SK-N-SH (cell line): Measurements from ENCODE around the gene IL17RE. TPM values are rescaled to one million over a fixed set of nuclear protein-coding genes. Genes with fewer than 3 reads are reported as not detected.

ENCODE experiments used
- CTCF ChIA-PET: fragments of 300-600, 350-600 bp; formaldehyde crosslinking; extraction: SDS; loops from one replicate; lab custom pipeline; 2021; lab: Yijun Ruan, JAX
- POLR2A ChIA-PET: fragments of 350-600 bp; sonication (Branson Sonifier 250); formaldehyde crosslinking; extraction: SDS; loops from one replicate; lab custom pipeline; 2020; ENCODE audit warnings: antibody characterized with exemption, inconsistent platforms; lab: Yijun Ruan, JAX
- DNase-seq: peaks from one replicate; pipeline ENCODE4 v3.0.0; 2012
- H2AFZ ChIP-seq: fragments of 200-600 bp; sonication (generic); 2 replicates; pipeline ENCODE4 v1.8.1; 2016; ENCODE audit warnings: antibody characterized with exemption, mild to moderate bottlenecking, low read depth
- H3F3A ChIP-seq: fragments of 200-600 bp; sonication (generic); replicated peaks from 2 replicates; pipeline ENCODE3; 2016; ENCODE audit warnings: antibody characterized with exemption, mild to moderate bottlenecking; ENCODE audit not compliant: insufficient read depth
- H3K27ac ChIP-seq, 2 experiments: fragments of 200-500 bp in 1 of 2; fragments of 200-600 bp in 1 of 2; sonication (Bioruptor generic) in 1 of 2; sonication (generic), shearing (Covaris generic) in 1 of 2; 2 replicates each; pipeline versions ENCODE4 v1.5.1 to v1.6.1; 2014 to 2016; ENCODE audit warnings: low read depth in 2 of 2, inconsistent platforms in 1 of 2, low read length in 1 of 2, mild to moderate bottlenecking in 1 of 2, mixed read lengths in 1 of 2
- H3K27me3 ChIP-seq: fragments of 200-600 bp; sonication (generic), shearing (Covaris generic); 2 replicates; pipeline ENCODE4 v1.6.1; 2016; ENCODE audit warnings: mixed run types; ENCODE audit not compliant: insufficient read depth
- H3K36me3 ChIP-seq, 2 experiments: fragments of 200-500 bp in 1 of 2; fragments of 200-600 bp in 1 of 2; sonication (Bioruptor generic) in 1 of 2; sonication (generic) in 1 of 2; replicated peaks in 1 of 2; 2 replicates each; pipeline versions ENCODE3 to v1.5.1; 2014 to 2016; ENCODE audit warnings: low read length in 1 of 2, mild to moderate bottlenecking in 1 of 2; ENCODE audit not compliant: insufficient read depth in 2 of 2, control insufficient read depth in 1 of 2
- H3K4me1 ChIP-seq, 2 experiments: fragments of 200-500 bp in 1 of 2; fragments of 200-600 bp in 1 of 2; sonication (Bioruptor generic) in 1 of 2; sonication (generic), shearing (Covaris generic) in 1 of 2; 2 replicates each; pipeline versions ENCODE4 v1.5.1 to v1.6.1; 2014 to 2016; ENCODE audit warnings: low read depth in 1 of 2, low read length in 1 of 2, mixed run types in 1 of 2; ENCODE audit not compliant: insufficient read depth in 2 of 2, control insufficient read depth in 1 of 2
- H3K4me2 ChIP-seq: fragments of 200-600 bp; sonication (generic), shearing (Covaris generic); 2 replicates; pipeline ENCODE4 v1.6.1; 2017; ENCODE audit warnings: mixed run types
- H3K4me3 ChIP-seq, 2 experiments: fragments of 200-500 bp in 1 of 2; fragments of 200-600 bp in 1 of 2; sonication (Bioruptor generic) in 1 of 2; sonication (generic), shearing (Covaris generic) in 1 of 2; 2 replicates each; pipeline versions ENCODE4 v1.5.1 to v1.8.1; 2014 to 2016; ENCODE audit warnings: low read depth in 2 of 2, inconsistent platforms in 1 of 2, low read length in 1 of 2, mild to moderate bottlenecking in 1 of 2, mixed read lengths in 1 of 2, moderate library complexity in 1 of 2
- H3K79me2 ChIP-seq: fragments of 200-600 bp; sonication (generic); 2 replicates; pipeline ENCODE4 v1.8.1; 2017; ENCODE audit warnings: mild to moderate bottlenecking; ENCODE audit not compliant: insufficient read depth
- H3K9ac ChIP-seq: fragments of 200-600 bp; sonication (generic); 2 replicates; pipeline ENCODE4 v1.6.1; 2017; ENCODE audit warnings: mixed run types
- H3K9me2 ChIP-seq: fragments of 200-600 bp; sonication (generic); 2 replicates; pipeline ENCODE4 v1.6.1; 2017; ENCODE audit warnings: mixed run types
- H3K9me3 ChIP-seq: fragments of 200-600 bp; sonication (generic); 2 replicates; pipeline ENCODE4 v1.6.1; 2017; ENCODE audit warnings: mixed run types, mild to moderate bottlenecking, moderate library complexity
- H4K20me1 ChIP-seq: fragments of 200-600 bp; sonication (generic); 2 replicates; pipeline ENCODE4 v1.6.1; 2017; ENCODE audit warnings: mild to moderate bottlenecking, mixed run types; ENCODE audit not compliant: insufficient read depth
- CHD2 ChIP-seq: fragments of 150-350 bp; IDR thresholded peaks from 2 replicates; pipeline ENCODE4 v1.6.1; 2018; ENCODE audit warnings: low read length; ENCODE audit not compliant: partially characterized antibody
- CTCF ChIP-seq: fragments of 200-600 bp; sonication (generic); IDR thresholded peaks from 2 replicates; pipeline ENCODE4 v1.6.1; 2017; ENCODE audit warnings: antibody characterized with exemption, mild to moderate bottlenecking, moderate library complexity
- ELF1 ChIP-seq: IDR thresholded peaks from 2 replicates; pipeline ENCODE4 v1.4.0; 2012
- FOXJ3 ChIP-seq: sonication (generic); formaldehyde crosslinking; IDR thresholded peaks from 2 replicates; pipeline ENCODE4 v1.5.1; 2020; ENCODE audit warnings: mild to moderate bottlenecking, missing genetic modification reagents
- FOXM1 ChIP-seq: IDR thresholded peaks from 2 replicates; pipeline ENCODE4 v1.4.0; 2012; ENCODE audit warnings: low read depth, mild to moderate bottlenecking
- GABPA ChIP-seq: IDR thresholded peaks from 2 replicates; pipeline ENCODE4 v1.4.0; 2012; ENCODE audit warnings: low read depth, mild to moderate bottlenecking
- JUND ChIP-seq: IDR thresholded peaks from 2 replicates; pipeline ENCODE4 v1.4.0; 2012
- MAX ChIP-seq: IDR thresholded peaks from 2 replicates; pipeline ENCODE4 v1.4.0; 2012; ENCODE audit warnings: low read depth
- MEF2A ChIP-seq: IDR thresholded peaks from 2 replicates; pipeline ENCODE4 v1.4.0; 2012; ENCODE audit warnings: low read depth, borderline replicate concordance
- MXI1 ChIP-seq: IDR thresholded peaks from 2 replicates; pipeline ENCODE4 v1.6.1; 2012; ENCODE audit warnings: mild to moderate bottlenecking, low read depth, low read length, improper control_type of control experiment
- NFIC ChIP-seq: IDR thresholded peaks from 2 replicates; pipeline ENCODE4 v1.4.0; 2012; ENCODE audit warnings: borderline replicate concordance
- NRF1 ChIP-seq: IDR thresholded peaks from 2 replicates; pipeline ENCODE4 v1.6.1; 2012; ENCODE audit warnings: low read depth, mild to moderate bottlenecking, low read length
- POLR2AphosphoS5 ChIP-seq: IDR thresholded peaks from 2 replicates; pipeline ENCODE4 v1.6.1; 2012; ENCODE audit warnings: low read depth, low read length
- RCOR1 ChIP-seq: fragments of 150-350 bp; IDR thresholded peaks from 2 replicates; pipeline ENCODE4 v1.6.1; 2017; ENCODE audit warnings: antibody characterized with exemption, low read length
- RFX5 ChIP-seq: IDR thresholded peaks from 2 replicates; pipeline ENCODE4 v1.6.1; 2012; ENCODE audit warnings: mild to moderate bottlenecking, improper control_type of control experiment, low read length
- RXRA ChIP-seq: IDR thresholded peaks from 2 replicates; pipeline ENCODE4 v1.4.0; 2012; ENCODE audit warnings: low read depth, mild to moderate bottlenecking, borderline replicate concordance
- TAF1 ChIP-seq: IDR thresholded peaks from 2 replicates; pipeline ENCODE4 v1.6.1; 2012; ENCODE audit warnings: low read depth, mild to moderate bottlenecking, low read length, moderate library complexity, borderline replicate concordance
- TCF12 ChIP-seq: IDR thresholded peaks from 2 replicates; pipeline ENCODE4 v1.4.0; 2012
- TEAD4 ChIP-seq: IDR thresholded peaks from 2 replicates; pipeline ENCODE4 v1.4.0; 2012; ENCODE audit warnings: mild to moderate bottlenecking, borderline replicate concordance; ENCODE audit not compliant: insufficient read depth
- YY1 ChIP-seq: IDR thresholded peaks from 2 replicates; pipeline ENCODE4 v1.4.0; 2012; ENCODE audit warnings: low read depth, mild to moderate bottlenecking
- WGBS: methylation state at CpG from one replicate; pipeline ENCODE4 v1.1.6; 2017; ENCODE audit warnings: low lambda C conversion rate; 5-methylcytosine and 5-hydroxymethylcytosine counted together
- polyA plus RNA-seq, 3 experiments: library from polyadenylated mRNA; depleted of rRNA; stranded (reverse); fragments of >200 nt; gene quantifications; 2 replicates each; pipeline ENCODE4 v1.2.3, GENCODE V29; 2012

The IL17RE gene
- polyA plus RNA-seq, 1 of the 3 experiments (the other 2 are of a cell fraction), result 0.95 TPM

GRCh38 chr3:9878700-9879099 is 23.9 kb upstream of the IL17RE start:
- TF ChIP-seq GABPA, result no peak
- ChIA-PET CTCF (interaction anchor here (1.7 kb wide), 1 partner anchor 54 kb away, joined by 7 read pairs; the partner anchor contains the start of gene CRELD1), POLR2A (no interaction called here)
- Histone ChIP-seq H3K4me1 (peaks cover 0 to 2% of the 10 kb centered on the region in 2 experiments; a peak in 1 of 4 replicates), H3K9me2 (no peaks in the 10 kb centered on the region), H3F3A (peaks cover 7% of the 10 kb centered on the region), H3K9me3 (no peaks in the 10 kb centered on the region), H3K79me2 (no peaks in the 10 kb centered on the region), H3K27me3 (no peaks in the 10 kb centered on the region), H3K4me2 (no peak overlapping the region), H2AFZ (no peak overlapping the region), H4K20me1 (no peaks in the 10 kb centered on the region), H3K27ac (no peak overlapping the region), H3K36me3 (no peaks in the 10 kb centered on the region), H3K9ac (no peak overlapping the region), H3K4me3 (no peak overlapping the region)
- WGBS, result 50% methylated on average over 2 of the region's 5 CpGs
- DNase-seq, result no peak

GRCh38 chr3:9879830-9880549 is 22.7 kb upstream of the IL17RE start, which contains the start of gene CIDEC:
Gene CIDEC (minus strand): TSS chr3:9880253. CDS start chr3:9878486, 1,767 bp downstream.
- peaks cover 2 to 11% of the 10 kb centered on the region in 2 experiments; a peak in 1 of 4 replicates for H3K4me1 ChIP-seq
- TF ChIP-seq ELF1 (no peak), RXRA (no peak), TAF1 (no peak), MEF2A (no peak), GABPA (no peak), RCOR1 (no peak), TCF12 (no peak)
- no peaks in the 10 kb centered on the region for H3K9me2 ChIP-seq
- no peak for DNase-seq
- no peak within 1 kb of the TSS for H3K9ac ChIP-seq
- WGBS, result 88% methylated on average over 7 of the region's 7 CpGs
- CTCF ChIA-PET, result interaction anchor here (1.7 kb wide), 1 partner anchor 53 kb away, joined by 7 read pairs; the partner anchor contains the start of gene CRELD1
- POLR2A ChIA-PET, result no interaction called here
- no peak within 1 kb of the TSS for H3K4me3 ChIP-seq
- H2AFZ ChIP-seq, result no peak within 1 kb of the TSS
- H3K4me2 ChIP-seq, result no peak within 1 kb of the TSS
- no peaks in the 10 kb centered on the region for H3K79me2 ChIP-seq
- no peaks in the 10 kb centered on the region for H3K36me3 ChIP-seq
- H3K9me3 ChIP-seq, result no peaks in the 10 kb centered on the region
- H4K20me1 ChIP-seq, result no peaks in the 10 kb centered on the region
- peaks cover 17% of the 10 kb centered on the region for H3F3A ChIP-seq
- H3K27me3 ChIP-seq, result no peaks in the 10 kb centered on the region
- H3K27ac ChIP-seq, result no peak within 1 kb of the TSS

- peaks cover 11% of the 10 kb centered on the region for H3F3A ChIP-seq
- no peak for DNase-seq
- no peaks in the 10 kb centered on the region for H3K79me2 ChIP-seq
- ChIA-PET POLR2A (no interaction called here), CTCF (no interaction called here)
- no peak overlapping the region for H3K4me3 ChIP-seq
- no peaks in the 10 kb centered on the region for H4K20me1 ChIP-seq
- no peak overlapping the region for H2AFZ ChIP-seq
- no peaks in the 10 kb centered on the region for H3K9me3 ChIP-seq
- no peak overlapping the region for H3K4me2 ChIP-seq
- no peaks in the 10 kb centered on the region for H3K36me3 ChIP-seq
- 0 out of 4 replicates have a peak, but pooled peaks cover 0 to 11% of the 10 kb centered on the region in 2 experiments for H3K4me1 ChIP-seq
- H3K9me2 ChIP-seq, result no peaks in the 10 kb centered on the region
- no peak overlapping the region for H3K27ac ChIP-seq
- WGBS, result 96% methylated on average over 1 of the region's 1 CpG
- no peak overlapping the region for H3K9ac ChIP-seq
- H3K27me3 ChIP-seq, result no peaks in the 10 kb centered on the region
- TF ChIP-seq NFIC, result no peak
- no peak for TF ChIP-seq TEAD4
- no peak for TF ChIP-seq RFX5
- TF ChIP-seq JUND, result no peak
- no peak for TF ChIP-seq NRF1
- TF ChIP-seq POLR2AphosphoS5, result no peak
- TF ChIP-seq FOXJ3, result no peak
- TF ChIP-seq CHD2, result no peak
- no peak for TF ChIP-seq TAF1
- TF ChIP-seq MXI1, result no peak
- TF ChIP-seq RXRA, result no peak
- TF ChIP-seq MEF2A, result no peak
- no peak for TF ChIP-seq MAX
- no peak for TF ChIP-seq FOXM1
- no peak for TF ChIP-seq YY1
- TF ChIP-seq GABPA, result no peak
- no peak for TF ChIP-seq CTCF
Observed at GRCh38 chr3:9881441-9881840, 21.2 kb upstream of the IL17RE start.
